Body of pancreas (tissue), 4 donors: ENCODE data around the gene M1AP.

Experiments
- POLR2A ChIP-seq, 3 donors: fragments of 450-650 bp; IDR thresholded peaks; one replicate each; pipeline ENCODE4 v1.6.1; 2016; ENCODE audit warnings: antibody characterized with exemption in 3 of 3, mild to moderate bottlenecking in 2 of 3
- TF ChIP-seq, protein P1 (sequence below), 7 experiments: fragments of 450-650 bp in 4 of 7; fragments of 200-600 bp in 3 of 7; sonication (generic) in 3 of 7; IDR thresholded peaks; one replicate each; pipeline ENCODE4 v1.5.1; 2016 to 2019; ENCODE audit warnings: antibody characterized with exemption in 7 of 7

DNA sequence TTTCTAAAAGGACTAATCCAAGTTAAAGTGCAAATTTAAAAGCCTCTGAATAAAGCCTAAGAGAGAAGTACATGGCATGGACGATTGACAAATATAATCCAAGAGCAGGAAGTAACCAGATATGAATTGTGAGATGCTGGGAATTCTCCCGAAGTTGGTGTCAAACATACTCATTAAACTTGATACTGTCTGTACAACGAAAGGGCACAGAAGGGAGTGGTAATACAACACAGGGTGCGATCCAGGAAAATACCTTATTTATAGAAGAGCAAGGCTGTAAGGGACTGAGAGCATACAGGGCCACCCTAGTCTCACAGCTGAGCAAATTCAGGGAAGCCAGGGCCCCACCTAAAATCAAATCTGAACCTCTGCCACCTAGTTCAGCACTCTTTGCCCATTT is 47.5 kb upstream of the M1AP start:
- TF ChIP-seq POLR2A (IDR thresholded peaks at IDR 0.05) = no peak
- TF ChIP-seq, protein P1, sequence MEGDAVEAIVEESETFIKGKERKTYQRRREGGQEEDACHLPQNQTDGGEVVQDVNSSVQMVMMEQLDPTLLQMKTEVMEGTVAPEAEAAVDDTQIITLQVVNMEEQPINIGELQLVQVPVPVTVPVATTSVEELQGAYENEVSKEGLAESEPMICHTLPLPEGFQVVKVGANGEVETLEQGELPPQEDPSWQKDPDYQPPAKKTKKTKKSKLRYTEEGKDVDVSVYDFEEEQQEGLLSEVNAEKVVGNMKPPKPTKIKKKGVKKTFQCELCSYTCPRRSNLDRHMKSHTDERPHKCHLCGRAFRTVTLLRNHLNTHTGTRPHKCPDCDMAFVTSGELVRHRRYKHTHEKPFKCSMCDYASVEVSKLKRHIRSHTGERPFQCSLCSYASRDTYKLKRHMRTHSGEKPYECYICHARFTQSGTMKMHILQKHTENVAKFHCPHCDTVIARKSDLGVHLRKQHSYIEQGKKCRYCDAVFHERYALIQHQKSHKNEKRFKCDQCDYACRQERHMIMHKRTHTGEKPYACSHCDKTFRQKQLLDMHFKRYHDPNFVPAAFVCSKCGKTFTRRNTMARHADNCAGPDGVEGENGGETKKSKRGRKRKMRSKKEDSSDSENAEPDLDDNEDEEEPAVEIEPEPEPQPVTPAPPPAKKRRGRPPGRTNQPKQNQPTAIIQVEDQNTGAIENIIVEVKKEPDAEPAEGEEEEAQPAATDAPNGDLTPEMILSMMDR (IDR thresholded peaks at IDR 0.05) = no peak
